Measurements from ENCODE around the gene CDK17.

CDK17 gene

GRCh38 chr12:96265400-96265799, 134.8 kb downstream of the CDK17 start:
- no peak for DNase-seq (ENCODE audit: low read depth in 3 of 3)

DNA sequence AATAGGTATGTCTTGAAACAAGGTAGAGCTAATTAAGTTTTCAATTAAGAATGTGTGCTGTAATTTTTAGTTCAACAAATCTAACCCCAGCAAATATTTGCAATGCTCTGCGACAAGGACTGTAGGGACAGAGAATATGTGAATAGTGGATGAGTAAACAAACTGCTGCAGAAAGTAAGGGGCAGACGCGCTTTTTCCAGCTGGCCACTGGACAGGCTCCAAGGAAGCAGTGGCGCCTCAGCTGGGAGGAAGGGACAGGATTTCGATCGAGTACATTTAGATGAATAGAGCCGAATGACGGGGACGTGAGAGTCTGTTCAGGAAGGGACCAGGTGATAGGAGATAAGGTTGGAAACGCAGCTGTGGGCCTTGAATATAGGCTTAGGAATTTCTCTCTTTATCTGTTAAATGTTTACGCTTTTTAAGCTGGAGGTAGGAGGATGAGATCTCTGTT, 136.8 kb downstream of the CDK17 start:
- DNase-seq (ENCODE audit: low read depth in 3 of 3) = no peak

DNA sequence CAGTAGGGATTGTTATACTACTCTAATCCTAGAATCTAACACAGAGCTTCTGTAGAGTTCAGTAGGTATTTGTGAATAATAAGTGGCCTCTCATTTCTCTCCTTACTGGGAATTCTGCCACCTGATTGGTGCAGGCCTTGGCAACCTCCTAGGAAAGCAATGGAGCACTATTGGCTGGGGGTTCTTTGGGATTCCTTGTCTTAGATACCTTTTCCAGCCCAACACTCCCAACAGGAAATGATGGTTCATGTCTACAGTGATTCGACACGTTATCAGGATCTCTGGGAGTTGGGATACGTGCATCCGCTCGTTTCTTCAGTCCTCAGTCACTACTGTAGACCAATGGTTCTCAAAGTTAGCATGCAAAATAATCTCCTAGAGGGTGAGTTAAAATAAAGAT, 138.7 kb downstream of the CDK17 start:
- no peak for DNase-seq (ENCODE audit: low read depth in 3 of 3)

- no peak for DNase-seq (ENCODE audit: low read depth in 3 of 3)
Observed at GRCh38 chr12:96260644-96261043, 139.6 kb downstream of the CDK17 start.

DNA sequence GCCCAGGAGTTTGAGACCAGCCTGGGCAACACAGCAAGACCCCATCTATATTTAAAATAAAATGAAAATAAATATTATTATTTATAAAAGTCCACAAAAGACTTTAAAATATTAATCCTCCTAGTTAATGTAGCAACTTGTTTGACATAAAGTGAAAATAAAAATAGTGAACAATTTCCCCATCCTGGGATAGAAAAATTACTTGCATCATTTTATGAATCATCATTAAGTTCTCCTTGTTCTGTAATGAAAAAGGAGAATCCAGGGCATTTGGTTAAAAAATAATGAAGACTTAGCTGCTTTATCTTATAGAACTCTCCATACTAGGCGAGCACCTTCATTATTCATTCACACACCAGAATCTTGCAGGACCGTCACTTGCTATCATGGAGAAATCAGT, 140.0 kb downstream of the CDK17 start:
- DNase-seq (ENCODE audit: low read depth in 3 of 3) = no peak

DNA sequence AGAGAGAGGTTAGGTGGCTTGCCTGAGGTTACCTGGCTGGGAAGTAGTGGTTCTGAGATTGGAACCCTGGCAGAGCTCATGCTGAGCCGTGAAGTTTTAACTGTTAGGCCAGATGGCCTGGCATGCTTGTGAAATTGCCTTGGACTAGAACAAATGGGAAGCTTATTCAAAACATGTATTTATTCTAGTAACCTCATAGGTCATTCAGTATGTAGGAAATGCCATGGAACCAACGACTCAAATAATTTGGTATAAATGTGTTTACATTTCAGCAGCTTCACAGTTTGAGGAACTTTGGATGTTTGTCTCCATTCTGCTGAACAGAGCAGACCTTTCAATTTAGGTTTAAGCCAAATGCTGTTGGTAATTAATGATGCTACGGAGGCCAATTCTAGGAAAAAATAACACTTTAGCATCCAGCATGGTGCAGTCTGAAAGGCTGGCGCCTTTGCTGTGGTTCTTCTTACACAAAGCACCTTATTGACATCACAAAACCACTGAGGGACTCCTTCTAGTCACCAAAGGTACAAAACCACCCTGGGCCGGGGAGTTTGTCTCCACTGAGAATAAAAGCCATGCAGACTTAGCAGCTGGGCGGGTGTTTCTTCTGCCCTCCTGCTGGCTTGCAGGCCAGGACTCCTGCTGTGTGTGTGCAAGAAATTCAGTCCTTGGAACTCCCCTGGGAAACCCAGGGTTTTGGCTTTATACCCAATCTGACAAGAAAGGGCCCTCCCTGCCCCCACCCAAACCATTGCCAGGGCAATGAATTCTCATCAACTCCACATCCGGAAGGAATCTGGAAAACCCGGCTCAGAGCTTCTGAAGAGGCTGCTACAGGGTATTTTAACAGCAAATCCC, 141.9 kb downstream of the CDK17 start:
- DNase-seq (ENCODE audit: low read depth in 3 of 3) = no peak

GRCh38 chr12:96257550-96258103, 142.6 kb downstream of the CDK17 start:
- DNase-seq (ENCODE audit: low read depth in 3 of 3) = no peak

DNA sequence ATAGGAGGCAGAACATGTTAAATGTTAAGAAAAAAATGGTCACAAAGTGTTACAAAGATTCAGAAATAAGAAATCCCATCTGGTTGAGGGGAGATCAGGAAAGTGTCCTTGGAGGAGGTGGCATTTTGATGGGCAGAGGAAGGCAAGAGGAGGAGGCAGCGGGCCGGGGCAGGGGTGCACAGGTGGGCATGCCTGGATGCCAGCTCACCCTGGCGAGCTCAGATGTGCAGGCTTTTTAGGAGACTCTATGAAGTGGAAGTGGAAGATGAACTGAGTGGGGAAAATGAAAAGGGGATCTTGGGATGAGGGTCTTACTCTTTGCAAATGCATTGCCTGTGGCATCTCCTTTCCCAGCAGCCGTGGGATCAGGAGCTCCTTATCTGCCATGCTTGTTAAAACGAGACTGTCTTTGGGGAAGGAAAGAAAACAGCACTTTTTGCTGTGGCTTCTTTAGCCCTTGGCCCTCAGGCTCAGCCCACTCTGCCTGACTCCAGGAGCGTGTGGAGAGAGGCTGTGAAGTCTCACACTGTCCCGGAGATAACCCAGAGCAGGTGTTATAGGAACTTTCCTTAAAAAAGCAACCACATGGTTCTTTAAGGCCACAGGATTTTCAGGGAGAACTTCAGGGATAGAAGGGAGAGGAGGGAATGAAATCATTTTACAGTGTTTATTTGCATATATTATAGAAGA, 143.4 kb downstream of the CDK17 start:
- DNase-seq (ENCODE audit: low read depth in 3 of 3) = no peak

DNA sequence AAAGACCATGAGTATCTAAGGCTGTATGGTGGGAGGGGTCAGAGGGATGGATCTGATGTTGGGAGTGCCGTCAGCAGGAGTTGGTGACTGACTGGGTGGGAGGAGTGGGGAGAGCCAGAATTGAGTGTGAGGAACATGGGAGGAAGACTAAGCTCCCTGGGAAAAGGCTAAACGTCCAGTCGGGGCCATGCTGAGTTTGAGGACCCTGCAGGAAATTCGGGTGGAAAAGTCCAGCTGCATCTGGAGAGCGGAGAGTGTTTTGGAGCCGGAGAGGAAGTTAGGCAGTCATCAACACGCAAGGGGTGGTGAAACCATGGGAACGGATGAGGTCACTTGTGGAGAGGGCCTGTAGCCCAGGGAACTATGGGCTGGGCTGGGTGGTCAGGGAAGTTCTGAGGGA, 145.2 kb downstream of the CDK17 start:
- DNase-seq (ENCODE audit: low read depth in 3 of 3) = no peak

- DNase-seq (ENCODE audit: low read depth in 3 of 3) = no peak
Observed at GRCh38 chr12:96250119-96250685, 150.0 kb downstream of the CDK17 start.

DNA sequence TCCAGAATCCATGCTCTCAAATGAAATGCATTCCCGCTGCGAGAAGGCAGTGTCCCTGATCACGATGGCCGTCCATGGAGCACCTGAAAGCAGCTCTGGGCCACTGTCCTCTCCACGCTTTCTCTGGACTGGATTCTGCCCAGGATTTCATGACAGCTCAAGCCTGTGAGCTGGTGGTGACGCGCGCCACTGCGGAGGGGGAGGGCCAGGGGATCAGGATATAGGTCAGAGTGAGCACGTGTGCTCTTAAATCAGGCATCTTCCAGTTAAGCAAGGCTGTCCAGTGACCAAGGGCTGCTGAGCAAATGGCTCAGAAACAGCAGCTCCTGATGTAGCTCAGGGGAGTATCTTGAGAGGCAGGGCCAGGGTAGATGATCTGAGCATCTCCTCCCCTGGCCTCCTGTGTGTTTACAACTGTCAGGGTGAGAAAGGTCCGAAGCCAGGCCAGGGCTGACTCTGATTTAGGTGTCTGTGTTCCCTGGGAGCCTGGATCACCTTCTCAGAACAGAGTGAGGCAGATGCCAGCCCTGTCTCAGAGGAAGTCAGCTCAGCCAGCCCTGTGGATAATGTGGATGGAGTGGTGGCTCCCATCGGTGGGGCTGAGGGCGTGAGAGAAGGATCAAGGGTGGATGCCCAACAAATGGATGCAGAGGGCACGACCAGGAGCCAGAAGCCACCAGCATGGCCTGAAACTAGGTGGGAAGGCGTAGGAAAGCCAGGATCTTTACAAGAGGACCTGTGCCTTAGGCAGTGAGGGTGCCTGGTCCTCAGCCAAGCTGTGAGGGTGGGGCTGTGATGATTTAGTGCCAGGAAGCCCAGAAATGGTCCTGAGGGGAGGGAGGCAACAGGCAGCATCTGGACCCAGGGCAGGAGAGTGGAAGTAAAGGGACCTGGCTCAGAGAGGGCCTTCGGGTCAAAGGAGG, 150.8 kb downstream of the CDK17 start:
- no peak for DNase-seq (ENCODE audit: low read depth in 3 of 3)

DNA sequence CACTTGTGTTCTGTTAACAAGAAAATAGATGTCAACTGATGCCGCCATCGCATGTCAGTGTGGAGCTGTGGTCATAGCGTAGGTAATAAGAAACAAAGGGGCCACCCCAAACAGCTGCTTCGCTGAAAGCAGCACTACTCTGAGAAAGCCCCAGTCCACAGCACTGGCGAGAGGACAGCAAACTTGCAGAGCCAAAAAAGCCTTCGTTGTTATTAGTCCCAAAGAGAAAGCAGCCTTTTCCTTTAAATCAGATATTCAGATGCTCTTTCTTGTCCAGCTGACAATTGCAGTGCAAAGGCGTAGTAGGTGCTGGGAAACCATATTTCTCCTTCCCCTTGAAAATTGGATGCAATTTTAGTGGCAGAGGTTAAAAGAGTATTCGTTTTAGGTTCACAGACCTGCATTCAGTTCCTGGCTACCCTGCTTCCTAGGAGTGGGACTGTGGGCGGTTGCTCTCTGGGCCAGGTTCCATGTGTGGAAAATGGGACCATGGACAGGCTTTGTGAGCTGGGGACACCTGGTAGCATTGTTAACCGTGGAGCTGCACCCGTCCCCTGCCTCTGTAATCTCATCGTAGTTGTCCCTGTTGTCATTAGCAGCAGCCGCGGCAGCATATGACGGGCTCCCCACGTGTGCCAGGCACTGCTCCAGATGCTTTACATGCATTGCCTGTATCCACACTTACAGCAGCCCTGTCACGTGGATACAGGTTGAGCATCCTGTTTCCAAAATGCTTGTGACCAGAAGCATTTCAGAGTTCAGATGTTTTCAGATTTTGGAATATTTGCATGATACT, 151.9 kb downstream of the CDK17 start:
- no peak for DNase-seq (ENCODE audit: low read depth in 3 of 3)

DNA sequence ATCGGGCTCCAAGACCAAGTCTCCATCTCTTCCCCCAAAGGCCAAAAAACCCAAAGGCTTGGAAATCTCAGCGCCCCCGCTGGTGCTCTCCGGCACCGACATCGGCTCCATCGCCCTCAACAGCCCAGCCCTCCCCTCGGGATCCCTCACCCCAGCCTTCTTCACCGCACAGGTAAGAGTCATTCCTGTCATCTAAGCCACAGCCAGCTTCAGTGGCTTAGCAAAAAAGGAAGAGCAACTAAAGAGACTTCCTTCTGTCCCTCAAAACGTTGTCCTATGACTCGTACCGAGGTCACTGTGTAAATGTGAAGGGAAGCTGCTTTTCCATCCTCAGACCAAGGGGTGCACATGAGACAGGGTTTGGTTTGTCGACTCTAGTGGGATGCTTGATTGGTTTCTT, 152.7 kb downstream of the CDK17 start:
- DNase-seq (ENCODE audit: low read depth in 3 of 3) = no peak

- DNase-seq (ENCODE audit: low read depth in 3 of 3) = no peak
Observed at GRCh38 chr12:96246926-96247505, 153.2 kb downstream of the CDK17 start.

DNA sequence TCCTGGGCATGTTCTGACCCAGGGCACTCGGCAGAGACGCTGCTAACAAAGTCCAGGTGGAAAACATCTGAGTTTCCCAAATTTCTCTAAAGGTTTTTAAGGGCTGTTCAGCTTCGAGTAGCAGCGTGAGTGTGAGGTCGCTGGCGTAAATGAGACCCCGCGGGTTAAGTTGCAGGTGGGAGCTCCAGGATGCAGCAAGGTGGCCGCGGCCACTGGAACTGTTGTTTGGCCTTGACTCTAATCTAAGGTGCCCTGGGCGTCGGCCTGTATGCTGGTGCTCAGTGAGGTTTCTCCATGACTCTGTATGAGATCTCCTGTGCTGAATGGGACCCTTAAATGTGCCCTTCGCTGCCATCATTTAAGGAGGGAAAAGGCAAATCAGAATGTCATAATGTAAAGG, 155.4 kb downstream of the CDK17 start:
- no peak for DNase-seq (ENCODE audit: low read depth in 3 of 3)

DNA sequence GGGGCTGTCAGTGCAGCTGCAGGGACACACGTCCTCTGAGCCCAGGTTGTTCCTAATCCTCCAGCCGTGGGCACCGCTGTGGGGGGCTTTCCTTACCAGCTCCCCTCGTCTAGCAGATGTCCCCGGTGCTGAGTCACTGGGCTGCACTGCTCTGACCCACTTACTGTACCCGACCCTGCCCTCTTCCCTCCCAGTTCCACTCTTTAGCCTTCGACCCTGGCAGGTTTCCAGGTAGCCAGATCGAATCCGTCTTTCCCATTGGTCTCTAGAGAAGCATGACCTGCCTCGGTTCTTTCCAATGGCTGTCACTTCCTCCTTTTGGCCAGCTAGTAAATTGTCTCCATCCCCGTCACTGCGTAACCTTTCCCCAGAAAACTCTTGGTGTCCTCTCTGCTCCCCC, 157.6 kb downstream of the CDK17 start:
- no peak for DNase-seq (ENCODE audit: low read depth in 3 of 3)

DNA sequence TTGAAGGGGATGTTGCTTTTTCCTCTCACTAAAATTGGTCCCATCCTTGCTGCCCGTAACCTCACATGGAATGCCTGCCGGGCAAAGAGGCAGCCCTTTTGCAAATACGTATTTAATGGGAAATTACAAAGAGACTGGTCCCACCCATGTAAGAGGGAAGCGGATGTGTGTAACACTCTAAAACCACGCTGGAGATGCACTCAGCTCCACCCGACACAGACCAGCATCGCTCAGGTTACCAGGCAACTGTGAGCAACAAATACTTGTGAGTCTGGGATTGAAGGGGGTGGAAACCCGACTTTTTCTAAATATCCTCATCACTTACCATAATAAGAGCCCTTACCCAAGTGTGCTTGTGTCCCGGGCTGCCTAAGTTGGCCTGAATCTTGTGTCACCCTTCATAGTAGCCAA, 158.4 kb downstream of the CDK17 start:
- DNase-seq (ENCODE audit: low read depth in 3 of 3) = peak; percentile 17 to 37 (median 33)

- DNase-seq (ENCODE audit: low read depth in 3 of 3) = no peak
Observed at GRCh38 chr12:96241431-96241830, 158.8 kb downstream of the CDK17 start.

DNA sequence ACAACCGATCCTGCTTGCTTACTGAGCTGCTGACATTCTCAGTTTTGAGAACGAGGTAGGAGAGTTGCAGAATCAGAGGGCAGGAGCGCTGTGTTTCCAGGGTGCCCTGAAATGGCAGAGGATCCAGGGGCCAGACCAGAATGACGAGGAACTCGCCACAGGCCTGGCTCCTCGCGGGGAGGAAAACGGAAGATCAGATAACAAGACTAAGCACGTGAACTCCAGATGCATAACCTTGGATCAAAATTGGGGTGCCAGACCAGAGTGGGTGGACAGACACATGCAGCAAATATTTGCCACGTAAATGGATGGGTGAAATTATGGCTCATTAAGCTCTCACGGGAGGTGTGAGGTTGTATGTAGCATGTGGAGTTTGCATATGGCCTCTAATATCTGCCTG, 159.6 kb downstream of the CDK17 start:
- DNase-seq (ENCODE audit: low read depth in 3 of 3) = no peak

Measured in stimulated activated CD4-positive, alpha-beta T cell treated with anti-CD3 and anti-CD28 coated beads, TNF-alpha, amount 100 ng/mL, for 48 hours (primary cell).